ENCODE results near the gene A1CF.
"Not testable (repeated sequence)": the region's sequence is repeated elsewhere in the genome, so short reads cannot be mapped to it uniquely, and the experiment has no call there.

A1CF gene

DNA sequence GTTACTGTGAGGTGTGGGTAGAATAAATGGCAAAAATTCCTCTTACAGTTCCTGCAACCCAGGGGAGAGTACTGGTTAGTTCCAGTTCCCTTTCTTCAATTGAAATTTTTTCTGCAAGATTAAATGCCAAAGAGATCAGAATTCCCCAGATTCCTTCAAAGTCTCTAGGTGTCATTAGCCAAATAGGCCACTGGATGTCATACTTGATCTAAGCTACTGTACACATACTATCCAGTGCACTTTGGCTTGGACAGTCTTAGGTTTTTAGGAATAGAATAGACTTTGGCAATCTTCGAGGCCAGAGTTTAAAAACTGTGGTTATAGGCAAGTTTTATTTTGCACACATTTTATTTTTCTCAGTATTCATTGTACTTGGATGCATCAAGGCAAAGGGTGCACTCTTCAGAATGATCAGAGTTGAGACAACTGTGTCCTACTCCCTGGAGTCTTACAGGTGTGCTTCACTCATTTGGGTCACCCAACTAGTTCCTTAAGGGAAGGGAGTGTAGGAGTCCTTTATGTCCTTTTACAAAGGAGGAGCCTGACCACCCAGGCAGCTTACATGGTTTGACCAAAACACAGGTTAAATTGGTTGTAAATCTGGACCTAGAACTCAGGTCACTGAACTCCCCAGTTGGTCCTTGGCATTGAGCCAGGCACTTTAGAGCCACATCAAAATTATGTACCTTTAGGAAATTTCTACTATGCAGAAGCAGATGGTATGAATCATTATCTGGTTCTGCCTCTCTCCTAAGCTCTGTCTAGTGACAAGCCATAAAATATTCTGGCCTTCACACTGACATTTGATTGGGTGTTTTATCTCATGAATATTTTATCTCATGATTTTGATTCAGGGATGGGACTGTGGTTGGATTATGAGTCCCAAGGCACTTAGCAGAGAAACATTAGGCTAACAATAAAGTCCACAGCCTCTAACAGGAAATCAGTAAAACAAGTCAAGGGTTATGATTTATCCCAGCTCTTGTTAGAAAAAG lies 96.2 kb downstream of the A1CF start:
- peak; percentile 23 for DNase-seq (ENCODE audit: low spot score)

DNA sequence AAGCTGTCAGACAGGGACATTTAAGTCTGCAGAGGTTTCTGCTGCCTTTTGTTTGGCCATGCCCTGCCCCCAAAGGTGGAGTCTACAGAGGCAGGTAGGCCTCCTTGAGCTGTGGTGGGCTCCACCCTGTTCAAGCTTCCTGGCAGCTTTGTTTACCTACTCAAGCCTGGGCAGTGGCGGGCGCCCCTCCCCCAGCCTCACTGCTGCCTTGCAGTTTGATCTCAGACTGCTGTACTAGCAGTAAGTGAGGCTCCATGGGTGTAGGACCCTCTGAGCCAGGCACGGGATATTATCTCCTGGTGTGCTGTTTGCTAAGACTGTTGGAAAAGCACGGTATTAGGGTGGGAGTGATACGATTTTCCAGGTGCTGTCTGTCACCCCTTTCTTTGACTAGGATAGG lies 97.5 kb downstream of the A1CF start:
- not testable (repeated sequence) for DNase-seq (ENCODE audit: low spot score)

DNA sequence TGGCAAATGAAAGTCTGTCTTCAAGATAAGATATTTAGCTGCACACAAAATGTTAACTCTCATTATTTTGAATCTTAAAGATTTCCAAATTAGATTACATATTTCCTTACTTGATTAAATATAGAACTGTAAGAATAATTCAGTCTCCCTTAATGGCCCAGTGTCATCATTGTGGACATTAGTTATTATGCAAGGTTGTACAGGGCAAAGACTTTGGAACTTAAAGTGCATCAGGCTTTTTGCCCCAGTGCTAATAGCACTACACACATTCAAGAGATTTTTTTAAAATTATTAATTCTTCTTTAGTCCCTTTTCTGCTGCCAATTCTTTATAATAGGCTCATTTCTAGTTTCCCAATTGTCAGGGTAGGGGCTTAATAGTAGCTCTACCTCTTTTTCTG lies 103.4 kb downstream of the A1CF start:
- not testable (repeated sequence) for DNase-seq (ENCODE audit: low spot score)

DNA sequence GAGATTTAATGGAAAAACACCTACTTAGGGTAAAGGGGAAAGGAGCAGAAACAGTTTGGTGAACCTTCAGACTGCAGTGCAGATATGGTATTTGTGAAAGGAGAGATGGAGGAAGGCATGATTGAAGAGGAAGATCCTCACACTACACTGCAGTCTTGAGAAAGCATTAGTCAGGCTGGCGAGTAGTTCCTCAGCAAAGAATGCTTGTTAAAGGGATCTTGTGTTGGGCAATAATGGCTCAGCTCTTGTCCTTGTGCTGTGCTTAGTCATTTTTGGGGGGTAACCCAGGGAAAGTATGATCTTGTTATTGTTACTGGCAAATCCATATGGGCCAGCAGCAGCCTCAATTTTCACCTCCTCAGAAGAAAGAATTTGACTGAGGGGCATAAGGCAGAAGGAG lies 105.4 kb downstream of the A1CF start:
- not testable (repeated sequence) for DNase-seq (ENCODE audit: low spot score)

DNA sequence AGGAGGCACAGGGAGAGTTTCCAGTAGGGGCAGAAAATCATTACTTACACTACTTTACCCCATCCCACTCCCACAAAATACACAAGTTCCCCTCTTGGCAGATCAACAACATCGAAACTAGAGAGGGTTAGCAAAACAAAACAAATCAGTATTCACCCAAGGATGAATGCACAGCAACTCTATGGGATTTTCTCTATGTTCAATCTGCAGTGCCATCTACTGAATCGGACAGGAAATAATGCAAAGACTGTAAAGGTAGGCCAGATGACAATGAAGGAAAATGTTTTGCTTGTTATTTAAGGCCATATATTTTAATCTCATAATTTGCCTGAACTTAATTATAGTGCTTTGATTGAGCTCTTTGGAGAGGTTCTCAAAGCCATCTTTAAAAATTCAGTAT lies 110.6 kb downstream of the A1CF start:
- not testable (repeated sequence) for DNase-seq (ENCODE audit: low spot score)

DNA sequence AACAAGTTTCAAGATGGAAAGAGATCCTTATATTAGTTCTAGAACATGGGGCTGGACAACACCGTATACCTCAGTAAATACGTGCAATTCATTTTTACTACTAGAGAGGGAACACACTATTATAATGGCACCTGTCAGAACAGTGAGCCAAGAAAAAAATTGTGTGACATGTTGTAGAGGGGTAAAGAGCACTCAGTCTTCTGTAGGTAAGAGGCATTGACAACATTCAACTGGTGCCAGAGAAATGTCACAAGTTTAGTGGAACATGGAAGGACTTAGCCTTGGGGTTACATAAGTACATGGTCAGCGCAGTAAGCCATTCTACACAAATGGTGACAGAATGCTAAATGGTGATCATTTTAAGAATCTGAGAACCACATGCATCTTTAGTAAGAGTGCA lies 113.4 kb downstream of the A1CF start:
- not testable (repeated sequence) for DNase-seq (ENCODE audit: low spot score)

DNA sequence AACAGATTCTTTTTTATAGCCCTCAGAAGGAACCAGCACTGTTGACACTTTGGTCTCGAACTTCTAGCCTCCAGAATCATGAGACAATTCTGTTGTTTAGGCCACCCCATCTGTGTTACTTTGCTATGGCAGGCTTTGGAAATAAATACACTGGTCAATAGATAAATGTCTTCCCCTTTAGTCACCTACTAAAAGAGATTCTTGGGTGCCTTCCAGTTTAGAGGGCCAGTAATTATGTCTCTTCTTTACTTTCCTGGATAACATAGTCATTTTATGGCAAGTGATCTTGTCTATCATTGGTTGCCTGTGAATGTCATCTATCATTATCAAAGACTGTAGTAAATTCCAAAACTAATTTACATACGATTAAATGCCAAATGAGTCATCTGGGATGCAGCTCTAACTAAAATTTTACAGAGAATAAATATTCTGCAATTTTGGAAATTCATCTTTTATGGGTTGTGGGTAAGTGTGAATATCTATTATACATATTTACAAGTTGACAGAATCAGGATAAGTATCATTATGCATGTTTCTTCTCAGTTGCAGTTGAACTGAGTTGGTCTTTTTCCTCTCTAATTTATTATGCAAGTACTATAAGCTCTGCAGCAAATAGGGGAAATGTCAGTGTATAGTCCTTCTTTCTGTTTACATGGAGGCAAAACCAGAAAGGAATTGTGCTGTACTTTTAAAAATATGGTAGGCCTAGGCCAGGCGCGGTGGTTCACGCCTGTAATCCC lies 118.5 kb downstream of the A1CF start:
- not testable (repeated sequence) for DNase-seq (ENCODE audit: low spot score)
